LNCaP clone FGC (cell line): Measurements from ENCODE around the gene CLTB.
A peak's percentile ranks its signal among the peaks of the same experiment; 100 is the strongest.

Experiments used
- DNase-seq: peaks from one replicate; pipeline ENCODE4 v3.0.0-alpha.2; 2011; ENCODE audit warnings: low read depth
- H3K4me3 ChIP-seq: 2 replicates; pipeline ENCODE4 v1.5.1; 2011; ENCODE audit warnings: mild to moderate bottlenecking, low read depth, low read length, control low read depth
- CTCF ChIP-seq: IDR thresholded peaks from 2 replicates; pipeline ENCODE4 v1.5.1; 2012; ENCODE audit warnings: mild to moderate bottlenecking; ENCODE audit not compliant: control insufficient read depth, insufficient read depth; ENCODE audit errors: extremely low read depth

The CLTB gene

GRCh38 chr5:176369934-176370711 is 46.2 kb downstream of the CLTB start:
- H3K4me3 ChIP-seq, result no peak overlapping the region
- no peak for TF ChIP-seq CTCF
- no peak for DNase-seq

- TF ChIP-seq CTCF, result no peak
- H3K4me3 ChIP-seq, result no peak overlapping the region
- DNase-seq, result no peak
These were observed 47.6 kb downstream of the CLTB start for GRCh38 chr5:176368726-176369125.

GRCh38 chr5:176366232-176366894 is 50.0 kb downstream of the CLTB start:
- no peak for TF ChIP-seq CTCF
- no peak overlapping the region for H3K4me3 ChIP-seq

GRCh38 chr5:176365351-176366231 is 50.7 kb downstream of the CLTB start, which contains the start of gene ARL10:
Gene ARL10 (plus strand): TSS chr5:176365487. CDS start chr5:176365564, 77 bp downstream.
- DNase-seq, result no peak
- no peak for TF ChIP-seq CTCF
- no peak within 1 kb of the TSS for H3K4me3 ChIP-seq

More at GRCh38 chr5:176366232-176366894, 50.0 kb downstream of the CLTB start:
- DNase-seq, result no peak

GRCh38 chr5:176364765-176365350 is 51.5 kb downstream of the CLTB start:
- no peak for DNase-seq
- TF ChIP-seq CTCF, result no peak
- H3K4me3 ChIP-seq, result no peak overlapping the region

- peak overlapping the region; percentile 98; the same call in 1 of the 2 replicates for H3K4me3 ChIP-seq
- TF ChIP-seq CTCF, result no peak
- DNase-seq, result no peak
These were observed 54.2 kb downstream of the CLTB start for GRCh38 chr5:176362233-176362490.
